GM23248 (cell line): ENCODE measurements around the gene RNFT2. TPM values are rescaled to one million over a fixed set of nuclear protein-coding genes. Genes with fewer than 3 reads are reported as not detected.
"Not testable (repeated sequence)": the region's sequence is repeated elsewhere in the genome, so short reads cannot be mapped to it uniquely, and the experiment has no call there.

ENCODE experiments used
- DNase-seq: peaks from one replicate; pipeline ENCODE4 v3.0.0-alpha.2; 2015
- H2AFZ ChIP-seq: fragments of 200-600 bp; sonication (generic); 2 replicates; pipeline ENCODE4 v1.6.1; 2016; ENCODE audit warnings: antibody characterized with exemption
- H3F3A ChIP-seq: fragments of 200-600 bp; sonication (generic); 2 replicates; pipeline ENCODE4 v1.6.1; 2016; ENCODE audit warnings: mild to moderate bottlenecking, antibody characterized with exemption, mixed run types; ENCODE audit not compliant: insufficient read depth
- H3K27ac ChIP-seq: fragments of 200-600 bp; sonication (generic); 2 replicates; pipeline ENCODE4 v1.5.1; 2016; ENCODE audit warnings: mild to moderate bottlenecking
- H3K27me3 ChIP-seq: fragments of 200-600 bp; sonication (generic); replicated peaks from 2 replicates; pipeline ENCODE4 v1.6.1; 2016; ENCODE audit warnings: mild to moderate bottlenecking; ENCODE audit not compliant: insufficient read depth
- H3K36me3 ChIP-seq: fragments of 200-600 bp; sonication (generic); 2 replicates; pipeline ENCODE4 v1.6.1; 2016; ENCODE audit warnings: low read depth, mild to moderate bottlenecking
- H3K4me1 ChIP-seq: fragments of 200-600 bp; sonication (generic); 2 replicates; pipeline ENCODE4 v1.6.1; 2016; ENCODE audit warnings: mild to moderate bottlenecking; ENCODE audit not compliant: insufficient read depth
- H3K4me2 ChIP-seq: fragments of 200-600 bp; sonication (generic); one replicate; pipeline ENCODE4 v1.6.1; 2016; ENCODE audit warnings: mild to moderate bottlenecking; ENCODE audit not compliant: unreplicated experiment
- H3K4me3 ChIP-seq: fragments of 200-600 bp; sonication (generic); 2 replicates; pipeline ENCODE4 v1.5.1; 2016; ENCODE audit warnings: mild to moderate bottlenecking
- H3K79me2 ChIP-seq: fragments of 200-600 bp; sonication (generic); 2 replicates; pipeline ENCODE4 v1.6.1; 2016; ENCODE audit warnings: mild to moderate bottlenecking; ENCODE audit not compliant: insufficient read depth
- H3K9ac ChIP-seq: fragments of 200-600 bp; sonication (generic); 2 replicates; pipeline ENCODE4 v1.6.1; 2016; ENCODE audit warnings: mild to moderate bottlenecking
- H3K9me2 ChIP-seq: fragments of 200-600 bp; sonication (generic); 2 replicates; pipeline ENCODE4 v1.6.1; 2016; ENCODE audit warnings: mixed run types, mild to moderate bottlenecking, moderate library complexity; ENCODE audit not compliant: insufficient read depth
- H3K9me3 ChIP-seq: fragments of 200-600 bp; sonication (generic); one replicate; pipeline ENCODE4 v1.6.1; 2017; ENCODE audit warnings: low read depth
- H4K20me1 ChIP-seq: fragments of 200-600 bp; sonication (generic); 2 replicates; pipeline ENCODE4 v1.6.0; 2016; ENCODE audit not compliant: insufficient read depth
- EZH2 ChIP-seq: fragments of 200-600 bp; sonication (generic); IDR thresholded peaks from 2 replicates; pipeline ENCODE4 v1.6.1; 2018; ENCODE audit warnings: antibody characterized with exemption, mild to moderate bottlenecking; ENCODE audit not compliant: insufficient read depth, poor library complexity, severe bottlenecking
- EZH2phosphoT487 ChIP-seq: fragments of 200-600 bp; sonication (generic); IDR thresholded peaks from 2 replicates; pipeline ENCODE4 v1.6.1; 2018; ENCODE audit warnings: antibody characterized with exemption, moderate library complexity, mild to moderate bottlenecking, low read depth; ENCODE audit not compliant: insufficient read depth
- WGBS, 2 experiments: methylation state at CpG; one replicate each; pipeline ENCODE4 v1.1.6; 2015 to 2017; ENCODE audit warnings: low lambda C conversion rate in 2 of 2, low coverage in 1 of 2; ENCODE audit errors: missing lambda C conversion rate in 2 of 2; 5-methylcytosine and 5-hydroxymethylcytosine counted together
- in situ Hi-C: fragments of 300-500 bp; cut with MboI; formaldehyde crosslinking; loops from 2 replicates; pipeline ENCODE4 v1.15.0; 2020
- polyA plus RNA-seq: library from polyadenylated mRNA; unstranded; fragments of >200 nt; fragmentation: Nextera tagmentation; extraction: Ambion mirVana; gene quantifications from 2 replicates; pipeline ENCODE4 v1.2.1, GENCODE V29; 2016
- total RNA-seq: library from RNA; depleted of rRNA; stranded (reverse); fragments of >200 nt; shearing (Covaris generic); gene quantifications from 2 replicates; pipeline ENCODE4 v1.2.3, GENCODE V29; 2014

Gene RNFT2
- total and polyA plus RNA-seq, 2 experiments from 2014 or later: 0.24 to 0.43 TPM

GRCh38 chr12:116739381-116739887, 1.3 kb downstream of the RNFT2 start:
- TF ChIP-seq EZH2phosphoT487: no peak
- TF ChIP-seq EZH2: no peak
- Histone ChIP-seq H4K20me1 (no peaks in the 10 kb centered on the region), H3K27ac (no peak overlapping the region), H3F3A (peaks cover 2% of the 10 kb centered on the region; the same call in 1 of the 2 replicates), H3K9me3 (no peaks in the 10 kb centered on the region), H3K27me3 (no peaks in the 10 kb centered on the region), H3K4me2 (no peak overlapping the region), H2AFZ (no peak overlapping the region), H3K9me2 (no peaks in the 10 kb centered on the region), H3K36me3 (no peaks in the 10 kb centered on the region), H3K9ac (no peak overlapping the region), H3K4me3 (no peak overlapping the region), H3K79me2 (peaks cover 24% of the 10 kb centered on the region), H3K4me1 (0 out of 2 replicates have a peak, but pooled peaks cover 10% of the 10 kb centered on the region)
- no peak for DNase-seq
- WGBS, 2 experiments: 59 to 62% methylated on average over 7 of the region's 7 CpGs
- in situ Hi-C loops: no loop called here

- H3K79me2 ChIP-seq, H3F3A ChIP-seq, H4K20me1 ChIP-seq, H3K27me3 ChIP-seq, H3K9me2 ChIP-seq, DNase-seq, H3K4me1 ChIP-seq, H3K4me2 ChIP-seq, H3K9ac ChIP-seq, H2AFZ ChIP-seq, H3K36me3 ChIP-seq, H3K4me3 ChIP-seq, in situ Hi-C loops, H3K27ac ChIP-seq, H3K9me3 ChIP-seq: not testable (repeated sequence)
- WGBS, 2 experiments: 41 to 45% methylated on average over 2 of the region's 2 CpGs
These were observed 4.7 kb downstream of the RNFT2 start for GRCh38 chr12:116742787-116743186.

GRCh38 chr12:116744766-116745165, 6.7 kb downstream of the RNFT2 start:
- no peaks in the 10 kb centered on the region for H4K20me1 ChIP-seq
- H3K79me2 ChIP-seq: no peaks in the 10 kb centered on the region
- H3K4me1 ChIP-seq: no peaks in the 10 kb centered on the region
- no peaks in the 10 kb centered on the region for H3K27me3 ChIP-seq
- no peak for TF ChIP-seq EZH2
- no peak for TF ChIP-seq EZH2phosphoT487
- no peak overlapping the region for H3K4me2 ChIP-seq
- 26 to 29% methylated on average over 3 of the region's 3 CpGs for WGBS, 2 experiments
- no peak overlapping the region for H3K4me3 ChIP-seq
- H3K9me3 ChIP-seq: no peaks in the 10 kb centered on the region
- no peaks in the 10 kb centered on the region for H3F3A ChIP-seq
- H2AFZ ChIP-seq: no peak overlapping the region
- no peak overlapping the region for H3K27ac ChIP-seq
- in situ Hi-C loops: no loop called here
- no peaks in the 10 kb centered on the region for H3K36me3 ChIP-seq
- no peak overlapping the region for H3K9ac ChIP-seq
- DNase-seq: no peak
- H3K9me2 ChIP-seq: no peaks in the 10 kb centered on the region

- WGBS, 2 experiments: 84 to 86% methylated on average over 4 of the region's 4 CpGs
- H3K36me3 ChIP-seq: no peaks in the 10 kb centered on the region
- no peaks in the 10 kb centered on the region for H4K20me1 ChIP-seq
- no peaks in the 10 kb centered on the region for H3K4me1 ChIP-seq
- no peak overlapping the region for H3K27ac ChIP-seq
- no peak overlapping the region for H3K9ac ChIP-seq
- no peaks in the 10 kb centered on the region for H3F3A ChIP-seq
- H3K4me2 ChIP-seq: no peak overlapping the region
- in situ Hi-C loops: no loop called here
- no peaks in the 10 kb centered on the region for H3K9me2 ChIP-seq
- no peak overlapping the region for H2AFZ ChIP-seq
- TF ChIP-seq EZH2 (no peak), EZH2phosphoT487 (no peak)
- no peaks in the 10 kb centered on the region for H3K9me3 ChIP-seq
- no peak overlapping the region for H3K4me3 ChIP-seq
- H3K27me3 ChIP-seq: no peaks in the 10 kb centered on the region
- no peaks in the 10 kb centered on the region for H3K79me2 ChIP-seq
- no peak for DNase-seq
These were observed 7.4 kb downstream of the RNFT2 start for GRCh38 chr12:116745554-116745953.

- 74 to 91% methylated on average over 4 to 26 of the region's 26 CpGs for WGBS, 2 experiments
These were observed 11.8 kb downstream of the RNFT2 start for GRCh38 chr12:116749884-116750283.

More at GRCh38 chr12:116749884-116750283, 11.8 kb downstream of the RNFT2 start:
- TF ChIP-seq EZH2phosphoT487 (no peak), EZH2 (no peak)
- H3K27me3 ChIP-seq: no peaks in the 10 kb centered on the region
- no peak for DNase-seq
- no peaks in the 10 kb centered on the region for H3K79me2 ChIP-seq
- no peak overlapping the region for H3K4me3 ChIP-seq
- H3F3A ChIP-seq: no peaks in the 10 kb centered on the region
- H3K9me2 ChIP-seq: no peaks in the 10 kb centered on the region
- H3K36me3 ChIP-seq: no peaks in the 10 kb centered on the region
- no peak overlapping the region for H3K27ac ChIP-seq
- no peak overlapping the region for H3K9ac ChIP-seq
- in situ Hi-C loops: no loop called here
- no peaks in the 10 kb centered on the region for H3K9me3 ChIP-seq
- no peak overlapping the region for H2AFZ ChIP-seq
- H3K4me1 ChIP-seq: no peaks in the 10 kb centered on the region
- no peaks in the 10 kb centered on the region for H4K20me1 ChIP-seq
- H3K4me2 ChIP-seq: no peak overlapping the region
